Gastroesophageal sphincter (tissue), 4 donors: ENCODE measurements around the gene P2RX7. TPM values are rescaled to one million over a fixed set of nuclear protein-coding genes. Genes with fewer than 3 reads are reported as not detected.

Experiments
- ATAC-seq: fragments of 150-250 bp; one replicate; pipeline ENCODE4 v1.9.1; 2016; ENCODE audit warnings: mild to moderate bottlenecking, moderate library complexity
- H3K27ac ChIP-seq, 4 donors: fragments of 200-600 bp; sonication (generic) in 3 of 4; 1 replicate in 3 of 4; 2 replicates in 1 of 4; pipeline ENCODE4 v1.5.1; 2016 to 2019
- H3K27me3 ChIP-seq: fragments of 200-600 bp; sonication (generic); one replicate; pipeline ENCODE4 v1.5.1; 2019
- H3K36me3 ChIP-seq, 2 donors: fragments of 200-600 bp; sonication (generic); one replicate each; pipeline ENCODE4 v1.5.1; 2019; ENCODE audit warnings: control low read depth in 1 of 2
- H3K4me1 ChIP-seq, 3 donors: fragments of 200-600 bp; sonication (generic); 1 replicate in 2 of 3; 2 replicates in 1 of 3; pipeline ENCODE4 v1.5.1; 2016 to 2019; ENCODE audit warnings: control low read depth in 2 of 3
- H3K4me3 ChIP-seq, 2 donors: fragments of 200-600 bp; sonication (generic); one replicate each; pipeline ENCODE4 v1.5.1; 2019; ENCODE audit warnings: mild to moderate bottlenecking in 1 of 2, moderate library complexity in 1 of 2
- H3K9me3 ChIP-seq, 3 donors: fragments of 200-600 bp; sonication (generic); one replicate each; pipeline ENCODE4 v1.5.1; 2017 to 2019; ENCODE audit warnings: control low read depth in 2 of 3
- CTCF ChIP-seq, 4 experiments: fragments of 200-600 bp in 2 of 4; fragments of 450-650 bp in 2 of 4; sonication (generic) in 1 of 4; IDR thresholded peaks; one replicate each; pipeline ENCODE4 v1.5.1; 2017 to 2019; ENCODE audit warnings: antibody characterized with exemption in 4 of 4, mild to moderate bottlenecking in 2 of 4, moderate library complexity in 2 of 4
- EP300 ChIP-seq: sonication (generic); formaldehyde crosslinking; IDR thresholded peaks from one replicate; pipeline ENCODE4 v1.6.1; 2017; ENCODE audit warnings: antibody characterized with exemption, mild to moderate bottlenecking
- POLR2A ChIP-seq, 2 donors: fragments of 450-650 bp; IDR thresholded peaks; one replicate each; pipeline ENCODE4 v1.6.1; 2017; ENCODE audit warnings: antibody characterized with exemption in 2 of 2, mild to moderate bottlenecking in 2 of 2, moderate library complexity in 1 of 2
- POLR2AphosphoS5 ChIP-seq: sonication (generic); formaldehyde crosslinking; IDR thresholded peaks from one replicate; pipeline ENCODE4 v1.6.1; 2017; ENCODE audit warnings: antibody characterized with exemption
- WGBS, 2 donors: methylation state at CpG; one replicate each; pipeline ENCODE4 v1.1.5; 2018; ENCODE audit warnings: low coverage in 1 of 2; 5-methylcytosine and 5-hydroxymethylcytosine counted together
- total RNA-seq, 4 donors: library from RNA; depleted of rRNA; stranded (reverse); fragments of >200 nt; gene quantifications; one replicate each; pipeline ENCODE4 v1.1.0, GENCODE V29; 2016

Gene P2RX7
- total RNA-seq, 4 donors from 2014 or later: 2.0 to 3.3 (median 3.0) TPM

GRCh38 chr12:121120989-121121755, 11.5 kb upstream of the P2RX7 start:
- Histone ChIP-seq H3K9me3 (no peaks in the 10 kb centered on the region), H3K27me3 (peaks cover 12% of the 10 kb centered on the region), H3K4me1 (no peaks in the 10 kb centered on the region), H3K36me3 (no peaks in the 10 kb centered on the region), H3K27ac (no peak overlapping the region), H3K4me3 (no peak overlapping the region)
- WGBS, 2 donors: 70 to 81% methylated on average over 3 to 8 of the region's 8 CpGs
- TF ChIP-seq EP300 (no peak), POLR2AphosphoS5 (no peak), POLR2A (IDR thresholded peaks at IDR 0.05) (no peak), CTCF (IDR thresholded peaks at IDR 0.05) (no peak)
- no peak for ATAC-seq

GRCh38 chr12:121121805-121122204, 10.9 kb upstream of the P2RX7 start:
- TF ChIP-seq EP300: no peak
- TF ChIP-seq POLR2AphosphoS5: no peak
- no peak for TF ChIP-seq POLR2A (IDR thresholded peaks at IDR 0.05)
- no peak for TF ChIP-seq CTCF (IDR thresholded peaks at IDR 0.05)
- H3K27ac ChIP-seq: no peak overlapping the region
- H3K9me3 ChIP-seq: no peaks in the 10 kb centered on the region
- ATAC-seq: no peak
- no peaks in the 10 kb centered on the region for H3K4me1 ChIP-seq
- H3K36me3 ChIP-seq: no peaks in the 10 kb centered on the region
- 84% methylated on average over 3 of the region's 4 CpGs; no CpG with 5 or more reads in 1 of the 2 donors for WGBS, 2 donors
- H3K4me3 ChIP-seq: no peak overlapping the region
- H3K27me3 ChIP-seq: peaks cover 12% of the 10 kb centered on the region

GRCh38 chr12:121123488-121123887, 9.2 kb upstream of the P2RX7 start:
- no peaks in the 10 kb centered on the region for H3K36me3 ChIP-seq
- H3K9me3 ChIP-seq: no peaks in the 10 kb centered on the region
- no peak for ATAC-seq
- no peak overlapping the region for H3K4me3 ChIP-seq
- TF ChIP-seq EP300 (no peak), POLR2AphosphoS5 (no peak), CTCF (IDR thresholded peaks at IDR 0.05) (no peak), POLR2A (IDR thresholded peaks at IDR 0.05) (no peak)
- no peak overlapping the region for H3K27ac ChIP-seq
- WGBS, 2 donors: 79 to 83% methylated on average over 2 of the region's 2 CpGs
- H3K4me1 ChIP-seq: peaks cover 0 to 6% (median 0%) of the 10 kb centered on the region in 3 donors
- H3K27me3 ChIP-seq: peaks cover 2% of the 10 kb centered on the region

GRCh38 chr12:121124402-121125109, 8.1 kb upstream of the P2RX7 start:
- TF ChIP-seq POLR2A (IDR thresholded peaks at IDR 0.05): no peak
- no peak for TF ChIP-seq POLR2AphosphoS5
- TF ChIP-seq EP300: no peak
- TF ChIP-seq CTCF (IDR thresholded peaks at IDR 0.05): no peak
- WGBS, 2 donors: 69 to 75% methylated on average over 3 to 4 of the region's 4 CpGs
- no peak overlapping the region for H3K27ac ChIP-seq
- no peaks in the 10 kb centered on the region for H3K36me3 ChIP-seq
- ATAC-seq: no peak
- no peak overlapping the region for H3K4me3 ChIP-seq
- H3K27me3 ChIP-seq: no peaks in the 10 kb centered on the region
- peaks cover 0 to 17% (median 0%) of the 10 kb centered on the region in 3 donors for H3K4me1 ChIP-seq
- no peaks in the 10 kb centered on the region for H3K9me3 ChIP-seq
